SK-N-SH treated with all-trans-retinoic acid at 6 μM for 48 hours (cell line): ENCODE measurements around the gene PGC.

Experiments used
- SNAI2 ChIP-seq: fragments of 250-450 bp; sonication (Bioruptor Pico); IDR thresholded peaks from 2 replicates; pipeline ENCODE4 v1.5.0; 2020; ENCODE audit warnings: mild to moderate bottlenecking, moderate library complexity
- TF ChIP-seq, protein P1 (sequence below): fragments of 250-450 bp; sonication (Bioruptor Pico); IDR thresholded peaks from 2 replicates; pipeline ENCODE4 v1.5.1; 2020; ENCODE audit warnings: low read depth, mild to moderate bottlenecking, moderate library complexity
- TF ChIP-seq, protein P2 (sequence below): fragments of 250-450 bp; sonication (Bioruptor Pico); IDR thresholded peaks from 2 replicates; pipeline ENCODE4 v1.8.0; 2020; ENCODE audit warnings: mild to moderate bottlenecking, moderate library complexity, borderline replicate concordance
- TF ChIP-seq, protein P3 (sequence below): fragments of 250-450 bp; sonication (Bioruptor Pico); IDR thresholded peaks from 2 replicates; pipeline ENCODE4 v1.5.0; 2020; ENCODE audit warnings: mild to moderate bottlenecking, moderate library complexity

DNA sequence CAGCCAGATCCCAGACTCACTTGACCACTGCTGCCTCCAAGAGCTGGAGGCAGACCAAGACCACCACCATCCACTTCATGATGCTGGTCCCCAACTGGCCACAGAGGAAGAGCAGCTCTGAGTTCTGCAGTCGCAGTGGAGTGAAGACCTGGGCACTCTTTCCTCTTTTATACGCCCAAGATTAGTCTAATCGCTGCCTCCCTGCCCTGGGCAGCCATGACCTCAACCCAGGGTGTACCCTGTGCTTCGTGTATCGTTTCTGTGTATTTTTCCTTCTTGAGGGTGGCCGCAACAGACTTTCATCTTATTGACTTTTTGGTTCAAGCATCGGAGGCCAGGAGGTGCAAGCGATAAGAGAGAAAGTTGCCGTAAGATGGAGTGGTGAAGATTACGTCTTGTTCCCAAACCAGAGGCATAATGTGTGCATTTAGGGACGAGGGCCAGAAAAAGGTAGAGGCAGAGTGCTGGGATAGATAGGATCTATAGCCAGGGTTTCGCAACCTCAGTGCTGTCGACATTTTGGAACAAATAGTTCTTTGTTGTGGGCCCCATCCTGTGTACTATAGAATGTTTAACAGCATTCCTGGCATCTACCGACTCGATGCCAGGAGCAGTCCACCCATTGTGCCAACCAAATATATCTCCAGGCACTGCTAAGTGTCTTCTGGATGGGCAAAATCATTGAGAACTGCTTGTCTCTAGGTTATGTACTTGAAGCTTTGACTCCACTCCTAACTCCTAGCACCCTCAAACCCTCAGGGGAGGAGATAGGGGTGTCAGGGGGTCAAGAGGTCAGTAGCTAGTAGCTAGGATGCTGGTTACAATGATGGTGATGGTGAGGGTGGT is at the start of gene PGC:
- TF ChIP-seq, protein P1, sequence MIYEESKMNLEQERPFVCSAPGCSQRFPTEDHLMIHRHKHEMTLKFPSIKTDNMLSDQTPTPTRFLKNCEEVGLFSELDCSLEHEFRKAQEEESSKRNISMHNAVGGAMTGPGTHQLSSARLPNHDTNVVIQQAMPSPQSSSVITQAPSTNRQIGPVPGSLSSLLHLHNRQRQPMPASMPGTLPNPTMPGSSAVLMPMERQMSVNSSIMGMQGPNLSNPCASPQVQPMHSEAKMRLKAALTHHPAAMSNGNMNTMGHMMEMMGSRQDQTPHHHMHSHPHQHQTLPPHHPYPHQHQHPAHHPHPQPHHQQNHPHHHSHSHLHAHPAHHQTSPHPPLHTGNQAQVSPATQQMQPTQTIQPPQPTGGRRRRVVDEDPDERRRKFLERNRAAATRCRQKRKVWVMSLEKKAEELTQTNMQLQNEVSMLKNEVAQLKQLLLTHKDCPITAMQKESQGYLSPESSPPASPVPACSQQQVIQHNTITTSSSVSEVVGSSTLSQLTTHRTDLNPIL (CRISPR knock-in tag), result no peak
- TF ChIP-seq, protein P2, sequence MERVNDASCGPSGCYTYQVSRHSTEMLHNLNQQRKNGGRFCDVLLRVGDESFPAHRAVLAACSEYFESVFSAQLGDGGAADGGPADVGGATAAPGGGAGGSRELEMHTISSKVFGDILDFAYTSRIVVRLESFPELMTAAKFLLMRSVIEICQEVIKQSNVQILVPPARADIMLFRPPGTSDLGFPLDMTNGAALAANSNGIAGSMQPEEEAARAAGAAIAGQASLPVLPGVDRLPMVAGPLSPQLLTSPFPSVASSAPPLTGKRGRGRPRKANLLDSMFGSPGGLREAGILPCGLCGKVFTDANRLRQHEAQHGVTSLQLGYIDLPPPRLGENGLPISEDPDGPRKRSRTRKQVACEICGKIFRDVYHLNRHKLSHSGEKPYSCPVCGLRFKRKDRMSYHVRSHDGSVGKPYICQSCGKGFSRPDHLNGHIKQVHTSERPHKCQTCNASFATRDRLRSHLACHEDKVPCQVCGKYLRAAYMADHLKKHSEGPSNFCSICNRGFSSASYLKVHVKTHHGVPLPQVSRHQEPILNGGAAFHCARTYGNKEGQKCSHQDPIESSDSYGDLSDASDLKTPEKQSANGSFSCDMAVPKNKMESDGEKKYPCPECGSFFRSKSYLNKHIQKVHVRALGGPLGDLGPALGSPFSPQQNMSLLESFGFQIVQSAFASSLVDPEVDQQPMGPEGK (CRISPR knock-in tag), result no peak
- TF ChIP-seq SNAI2 (CRISPR knock-in tag), result no peak
- TF ChIP-seq, protein P3, sequence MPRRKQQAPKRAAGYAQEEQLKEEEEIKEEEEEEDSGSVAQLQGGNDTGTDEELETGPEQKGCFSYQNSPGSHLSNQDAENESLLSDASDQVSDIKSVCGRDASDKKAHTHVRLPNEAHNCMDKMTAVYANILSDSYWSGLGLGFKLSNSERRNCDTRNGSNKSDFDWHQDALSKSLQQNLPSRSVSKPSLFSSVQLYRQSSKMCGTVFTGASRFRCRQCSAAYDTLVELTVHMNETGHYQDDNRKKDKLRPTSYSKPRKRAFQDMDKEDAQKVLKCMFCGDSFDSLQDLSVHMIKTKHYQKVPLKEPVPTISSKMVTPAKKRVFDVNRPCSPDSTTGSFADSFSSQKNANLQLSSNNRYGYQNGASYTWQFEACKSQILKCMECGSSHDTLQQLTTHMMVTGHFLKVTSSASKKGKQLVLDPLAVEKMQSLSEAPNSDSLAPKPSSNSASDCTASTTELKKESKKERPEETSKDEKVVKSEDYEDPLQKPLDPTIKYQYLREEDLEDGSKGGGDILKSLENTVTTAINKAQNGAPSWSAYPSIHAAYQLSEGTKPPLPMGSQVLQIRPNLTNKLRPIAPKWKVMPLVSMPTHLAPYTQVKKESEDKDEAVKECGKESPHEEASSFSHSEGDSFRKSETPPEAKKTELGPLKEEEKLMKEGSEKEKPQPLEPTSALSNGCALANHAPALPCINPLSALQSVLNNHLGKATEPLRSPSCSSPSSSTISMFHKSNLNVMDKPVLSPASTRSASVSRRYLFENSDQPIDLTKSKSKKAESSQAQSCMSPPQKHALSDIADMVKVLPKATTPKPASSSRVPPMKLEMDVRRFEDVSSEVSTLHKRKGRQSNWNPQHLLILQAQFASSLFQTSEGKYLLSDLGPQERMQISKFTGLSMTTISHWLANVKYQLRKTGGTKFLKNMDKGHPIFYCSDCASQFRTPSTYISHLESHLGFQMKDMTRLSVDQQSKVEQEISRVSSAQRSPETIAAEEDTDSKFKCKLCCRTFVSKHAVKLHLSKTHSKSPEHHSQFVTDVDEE (CRISPR knock-in tag), result no peak
